GM21576 (cell line): ENCODE data around the gene APLF.
"Not testable (repeated sequence)": the region's sequence is repeated elsewhere in the genome, so short reads cannot be mapped to it uniquely, and the experiment has no call there.

Source experiments
- ATAC-seq: cut with Tn5 transposase; IDR thresholded peaks from one replicate; pipeline ENCODE4 v1.9.1; 2021; ENCODE audit warnings: mild to moderate bottlenecking, moderate library complexity; ENCODE audit not compliant: unreplicated experiment

Gene APLF

DNA sequence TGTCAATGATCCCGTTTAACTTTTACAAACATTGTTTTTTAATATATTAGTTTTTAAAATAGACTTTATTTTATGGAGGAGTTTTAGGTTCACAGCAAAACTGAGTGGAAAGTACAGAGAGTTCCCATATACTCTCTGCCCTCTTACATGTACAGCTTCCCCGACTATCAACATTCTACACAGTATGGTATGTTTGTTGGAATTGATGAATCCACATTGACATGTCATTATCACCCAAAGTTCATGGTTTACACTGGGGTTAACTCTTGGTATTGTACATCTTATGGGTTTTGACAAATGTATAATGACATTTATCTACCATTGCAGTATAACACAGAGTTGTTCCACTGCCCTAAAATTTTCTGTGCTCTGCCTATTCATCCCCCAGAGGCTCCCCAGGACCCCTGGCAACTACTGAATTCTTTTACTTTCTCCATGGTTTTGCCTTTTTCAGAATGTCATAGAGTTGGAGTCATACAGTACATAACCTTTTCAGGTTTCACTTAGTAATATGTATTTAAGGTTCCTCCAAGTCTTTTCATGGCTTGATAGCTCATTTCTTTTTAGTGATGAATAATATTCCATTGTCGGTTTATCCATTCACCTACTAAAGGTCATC lies 5.5 kb downstream of the APLF start:
- ATAC-seq, result no peak

DNA sequence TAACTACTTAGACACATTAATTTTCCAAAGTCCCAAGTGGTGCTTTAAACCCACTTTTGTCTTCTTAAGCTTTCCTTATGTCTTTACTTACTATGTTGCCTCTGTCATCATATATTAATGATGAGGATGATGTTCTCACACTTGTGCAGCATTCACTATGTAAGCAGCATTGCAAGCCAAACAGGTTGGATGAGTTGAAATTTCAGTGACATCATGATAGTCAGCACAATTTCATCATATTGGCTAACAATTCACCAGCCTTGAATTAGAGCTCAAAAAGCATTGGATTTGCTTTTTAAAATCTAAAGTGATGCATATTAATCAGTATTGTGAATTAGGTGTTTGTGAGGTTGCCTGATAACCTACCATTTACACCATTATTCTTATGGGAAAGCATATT lies 7.7 kb downstream of the APLF start:
- ATAC-seq, result no peak

DNA sequence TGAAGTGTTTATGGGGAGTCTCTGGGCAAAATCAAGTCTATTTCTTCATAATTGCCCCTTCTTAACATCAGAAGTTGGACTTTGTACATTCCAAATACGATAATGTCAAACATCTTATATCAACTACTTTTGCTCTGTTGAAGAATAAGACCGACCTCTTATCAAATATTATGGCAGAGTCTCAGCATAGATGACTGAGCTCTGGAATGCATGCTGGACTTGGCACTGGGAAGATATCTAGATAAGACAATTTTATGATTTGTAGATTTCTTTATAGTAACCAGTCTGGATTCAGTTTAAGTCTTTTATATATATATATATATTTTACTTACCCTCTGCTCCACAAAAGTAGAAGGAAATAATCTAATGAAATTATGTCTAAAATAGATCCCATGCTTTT lies 8.2 kb downstream of the APLF start:
- no peak for ATAC-seq

DNA sequence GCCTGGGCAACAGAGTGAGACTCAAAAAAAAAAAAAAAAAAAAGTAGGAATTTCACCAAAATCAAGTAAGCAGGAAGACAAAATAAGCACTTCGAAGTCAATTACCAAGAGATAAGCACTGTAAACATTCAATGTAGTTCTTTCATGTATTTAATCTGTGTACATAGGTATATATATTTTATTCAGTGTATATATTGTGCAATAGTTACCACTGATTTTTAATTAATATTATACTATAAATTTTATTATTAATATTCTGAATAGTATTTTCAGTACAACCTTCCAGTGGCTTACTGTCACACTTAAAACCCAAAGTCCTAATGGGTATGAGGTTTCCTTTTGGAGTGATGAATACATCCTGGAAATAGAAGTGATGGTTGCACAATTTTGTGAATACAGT lies 9.1 kb downstream of the APLF start:
- ATAC-seq, result no peak

DNA sequence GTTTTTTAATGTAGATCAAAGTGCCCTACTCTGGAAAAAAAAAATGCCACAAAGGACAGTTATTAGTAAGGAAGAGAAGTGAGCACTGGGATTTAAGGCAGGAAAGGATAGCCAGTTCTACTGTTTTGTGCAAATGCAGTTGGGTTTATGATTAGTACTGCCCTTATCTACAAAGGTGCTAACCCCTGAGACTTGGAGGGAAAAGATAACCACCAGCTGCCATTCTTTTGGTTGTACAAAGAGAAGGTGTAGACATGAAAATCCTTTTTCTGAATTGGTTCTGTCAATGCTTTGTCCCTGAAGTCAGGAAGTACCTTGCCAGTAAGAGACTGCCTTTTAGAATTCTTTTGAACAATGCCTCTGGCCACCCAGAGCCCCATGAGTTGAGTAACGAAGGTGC lies 11.3 kb downstream of the APLF start:
- ATAC-seq, result no peak

DNA sequence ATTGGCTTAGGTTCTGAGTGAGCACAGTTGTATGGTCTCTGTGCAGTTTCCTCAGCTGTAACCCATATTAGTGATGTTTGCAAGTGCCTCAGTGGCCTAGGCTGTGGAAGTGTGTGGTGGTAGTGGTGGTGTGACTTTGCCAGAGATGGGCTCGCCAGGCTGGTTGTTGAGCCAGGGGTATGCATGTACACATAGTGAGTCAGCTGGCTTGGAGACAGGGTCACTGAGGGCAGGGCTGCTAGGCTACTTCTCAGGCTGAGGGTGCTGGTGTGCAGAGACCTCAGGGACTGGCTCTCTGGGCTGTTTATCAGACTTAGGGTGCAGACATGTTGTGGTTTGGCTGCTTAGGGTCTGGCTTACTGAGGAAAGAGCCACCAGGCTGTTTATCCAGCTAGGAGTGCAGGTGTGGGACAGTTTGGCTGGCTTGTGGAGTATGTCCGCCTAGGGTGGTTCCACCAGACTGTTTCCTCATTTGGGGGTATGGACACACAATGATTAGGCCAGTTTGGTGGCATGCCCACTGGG lies 15.0 kb downstream of the APLF start:
- ATAC-seq, result no peak

DNA sequence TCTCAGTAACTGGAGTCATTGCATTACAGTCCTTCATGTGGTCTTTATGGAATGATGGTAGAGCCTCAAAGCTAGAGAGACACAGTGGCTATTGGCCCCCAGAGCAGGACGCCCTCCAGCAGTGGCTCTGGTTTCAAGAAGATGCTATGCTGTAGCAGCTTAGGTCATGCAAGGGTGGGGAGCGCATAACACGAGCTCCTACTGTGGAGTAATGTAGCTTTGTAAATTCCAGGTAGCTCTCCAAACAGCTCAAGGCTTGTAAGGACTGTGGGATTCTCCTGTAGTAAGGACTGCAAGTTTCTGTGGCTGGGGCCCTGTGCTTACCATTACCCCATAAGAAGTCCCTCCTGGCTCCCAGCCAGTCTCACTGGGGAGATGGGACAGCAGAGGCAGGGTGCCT lies 15.6 kb downstream of the APLF start:
- ATAC-seq, result no peak

DNA sequence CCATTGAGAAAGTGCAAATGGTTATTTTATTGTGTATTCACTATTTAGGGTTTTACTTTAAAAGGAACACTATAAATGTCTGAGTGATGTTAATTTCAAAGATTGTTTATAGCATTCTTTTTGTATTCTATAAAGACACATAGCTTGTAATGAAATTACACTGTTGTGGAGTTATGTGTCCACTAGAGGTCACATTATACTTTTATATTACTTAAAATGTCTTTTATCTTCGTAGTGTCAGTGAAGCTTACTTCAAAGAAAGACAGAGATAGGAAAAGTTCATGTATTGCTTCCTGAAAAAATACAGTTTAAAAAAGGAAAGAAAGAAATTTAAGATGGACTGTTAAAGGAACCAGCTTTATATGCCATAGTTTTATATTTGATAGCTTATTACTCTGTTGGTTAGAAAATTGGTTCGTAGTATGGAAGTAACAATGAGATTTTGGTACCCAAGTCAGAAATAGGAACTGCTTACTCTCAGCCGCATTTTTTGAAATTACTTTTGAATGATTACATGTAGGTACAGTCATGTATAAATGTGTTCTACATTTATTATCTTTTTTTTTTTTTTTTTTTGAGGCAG lies 20.5 kb downstream of the APLF start:
- no peak for ATAC-seq

DNA sequence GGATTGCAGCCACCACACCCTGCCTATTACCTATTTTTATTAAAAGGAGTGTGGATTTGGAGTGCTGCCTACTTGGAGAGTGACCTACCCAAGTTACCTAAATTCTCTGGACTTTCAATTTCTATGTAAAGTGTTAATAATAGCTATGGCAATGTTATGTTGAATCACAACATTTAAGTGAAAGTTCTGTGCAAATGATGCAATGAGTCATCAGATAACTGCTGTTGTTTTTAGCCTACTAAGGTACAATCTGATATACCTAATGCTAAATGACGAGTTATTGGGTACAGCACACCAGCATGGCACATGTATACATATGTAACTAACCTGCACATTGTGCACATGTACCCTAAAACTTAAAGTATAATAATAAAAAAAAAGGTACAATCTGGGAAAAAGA lies 21.2 kb downstream of the APLF start:
- not testable (repeated sequence) for ATAC-seq

DNA sequence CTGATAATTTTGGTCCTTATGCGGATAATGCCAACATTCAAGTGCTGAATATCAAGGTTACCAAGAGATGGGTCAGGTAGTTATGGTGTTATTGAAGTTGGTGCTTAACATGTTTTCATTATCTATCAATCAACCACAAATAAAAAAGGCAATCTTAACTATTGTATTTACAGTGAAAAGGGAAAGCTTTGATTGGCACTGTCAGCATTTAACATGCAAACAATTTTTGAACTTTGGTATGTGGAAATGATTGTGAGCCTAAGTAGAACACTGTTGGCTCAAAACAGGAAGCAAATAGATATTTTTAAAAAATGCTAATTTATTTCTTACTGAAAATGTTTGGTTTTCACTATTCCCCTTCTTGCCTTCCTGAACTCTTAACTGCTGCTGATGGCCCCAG lies 21.9 kb downstream of the APLF start:
- no peak for ATAC-seq

DNA sequence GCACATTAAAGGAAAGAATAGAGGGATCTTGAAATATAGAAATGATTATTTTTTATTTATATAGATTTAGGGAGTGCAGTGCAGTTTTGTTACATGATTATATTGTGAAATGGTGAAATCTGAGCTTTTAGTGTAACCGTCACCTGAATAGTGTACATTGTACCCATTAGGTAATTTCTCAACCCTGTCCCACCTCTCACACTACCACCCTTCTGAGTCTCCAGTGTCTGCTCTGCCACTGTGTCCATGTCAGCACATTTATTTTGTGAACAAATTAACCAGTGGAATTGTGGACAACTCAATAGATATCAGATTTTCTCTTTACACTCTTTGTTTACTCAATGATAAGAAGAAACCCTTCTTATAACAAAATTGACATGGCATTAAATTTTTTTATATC lies 24.2 kb downstream of the APLF start:
- ATAC-seq, result no peak

DNA sequence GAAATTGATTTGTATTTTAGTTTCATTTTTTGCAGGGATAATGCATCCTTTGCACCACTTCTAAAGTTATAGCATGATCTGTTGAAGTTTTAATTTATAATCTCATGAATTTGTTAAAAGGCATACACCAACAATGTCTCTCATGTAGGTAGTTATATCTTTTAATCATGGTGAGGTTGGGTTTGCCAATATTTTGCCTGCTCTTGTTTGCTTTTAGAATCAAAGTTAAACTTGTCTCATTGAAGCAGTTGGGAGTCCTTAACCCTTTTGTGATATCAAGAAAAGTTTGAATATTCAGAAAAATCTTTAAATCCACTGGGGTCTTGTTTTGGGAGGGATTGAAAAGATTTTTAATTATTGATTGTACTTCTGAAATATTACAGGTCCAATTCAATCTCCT lies 31.7 kb downstream of the APLF start:
- no peak for ATAC-seq

DNA sequence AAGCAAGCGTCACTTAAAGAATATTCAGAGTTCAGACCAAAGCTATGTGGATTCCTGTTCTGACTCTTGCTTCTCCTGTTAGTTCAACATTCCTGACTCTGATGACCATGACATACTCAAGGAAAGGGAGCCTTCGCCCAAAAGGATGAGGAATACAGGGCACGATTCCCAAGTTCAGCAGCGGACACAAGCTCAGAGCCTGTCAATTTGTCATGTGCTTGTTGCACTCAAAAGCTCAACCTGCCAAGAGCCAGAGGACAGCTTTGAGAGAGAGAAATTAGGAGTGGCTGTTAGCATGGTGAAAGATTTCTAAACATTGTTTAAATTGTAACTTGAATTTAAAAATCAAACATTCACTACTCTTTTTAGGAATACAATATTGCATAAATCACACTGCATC lies 33.3 kb downstream of the APLF start:
- no peak for ATAC-seq

DNA sequence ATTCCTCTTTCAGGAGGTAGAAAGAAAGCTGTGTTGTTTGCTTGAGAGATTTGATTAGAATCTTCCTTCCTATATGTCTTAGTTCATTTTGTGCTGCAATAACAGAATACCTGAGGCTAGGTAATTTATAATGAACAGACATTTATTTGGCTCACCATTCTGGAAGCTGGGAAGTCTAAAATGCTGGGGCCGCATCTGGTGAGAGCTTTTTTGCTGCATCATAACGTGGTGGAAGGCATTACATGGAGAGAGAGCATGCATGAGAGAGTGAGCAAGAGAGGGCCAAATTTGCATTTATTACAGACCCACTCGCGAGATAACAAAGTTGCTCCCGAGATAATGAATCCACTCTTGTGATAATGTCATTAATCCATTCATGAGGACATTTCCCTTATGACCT lies 34.4 kb downstream of the APLF start:
- ATAC-seq, result no peak

DNA sequence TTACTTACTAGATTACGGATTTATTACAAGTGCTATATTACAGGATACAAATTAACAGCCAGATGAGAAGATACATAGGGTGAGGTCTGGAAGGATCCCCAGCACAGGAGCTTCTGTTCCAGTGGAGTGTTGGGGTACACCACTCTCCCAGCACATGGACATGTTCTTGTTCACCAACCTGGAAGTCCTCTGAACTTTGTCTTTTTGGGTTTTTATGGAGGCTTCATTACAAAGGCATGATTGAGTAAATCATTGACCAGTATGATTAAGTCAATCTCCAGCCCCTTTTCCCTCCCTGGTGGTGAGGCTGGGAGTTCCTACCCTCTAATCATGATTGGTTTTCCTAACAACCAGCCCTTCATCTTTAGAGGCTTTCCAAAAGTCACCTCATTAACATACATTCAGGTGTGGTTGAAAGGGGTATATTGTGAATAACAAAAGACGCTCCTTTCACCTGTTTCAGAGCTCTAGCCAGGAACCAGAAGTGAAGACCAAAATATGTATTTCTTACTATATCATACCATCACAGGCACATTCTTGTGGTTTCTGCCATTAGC lies 38.3 kb downstream of the APLF start:
- ATAC-seq, result no peak

DNA sequence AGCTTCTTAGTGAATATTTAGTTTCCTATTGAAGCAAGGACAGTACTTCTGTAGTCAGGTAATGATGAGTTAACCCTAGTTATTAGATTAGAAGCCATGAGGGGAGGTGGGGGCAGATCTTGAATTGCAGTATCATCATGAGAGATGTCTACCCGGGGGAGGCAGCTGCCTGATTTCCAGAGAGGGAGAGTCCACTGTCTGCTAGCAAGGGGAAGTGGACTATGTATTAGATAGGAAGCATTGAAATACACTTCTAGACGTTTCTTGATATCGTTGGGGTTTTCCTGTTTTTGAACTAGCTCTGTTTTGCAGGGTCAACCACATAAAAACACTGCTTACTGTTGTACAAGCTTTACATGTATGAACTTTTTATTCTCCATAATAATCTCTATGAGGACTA lies 38.8 kb downstream of the APLF start:
- no peak for ATAC-seq

DNA sequence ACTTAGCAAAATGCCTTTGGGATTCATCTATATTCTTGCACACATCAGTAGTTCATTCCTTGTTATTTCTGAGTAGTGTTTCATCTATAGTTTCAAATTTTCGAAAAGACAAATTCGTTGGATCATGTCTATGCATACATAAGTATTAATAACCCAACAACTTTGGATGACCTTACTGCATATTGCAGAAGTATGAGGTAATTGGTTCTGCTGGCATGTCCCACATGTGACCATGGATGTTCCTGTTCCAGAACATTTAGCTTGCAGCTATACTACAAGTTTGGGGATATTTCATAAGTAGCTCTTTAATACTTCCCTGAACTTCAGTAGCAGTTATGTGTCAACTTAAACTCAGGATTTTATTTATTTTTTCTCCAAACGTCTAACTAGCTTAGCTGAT lies 44.9 kb downstream of the APLF start:
- ATAC-seq, result no peak

DNA sequence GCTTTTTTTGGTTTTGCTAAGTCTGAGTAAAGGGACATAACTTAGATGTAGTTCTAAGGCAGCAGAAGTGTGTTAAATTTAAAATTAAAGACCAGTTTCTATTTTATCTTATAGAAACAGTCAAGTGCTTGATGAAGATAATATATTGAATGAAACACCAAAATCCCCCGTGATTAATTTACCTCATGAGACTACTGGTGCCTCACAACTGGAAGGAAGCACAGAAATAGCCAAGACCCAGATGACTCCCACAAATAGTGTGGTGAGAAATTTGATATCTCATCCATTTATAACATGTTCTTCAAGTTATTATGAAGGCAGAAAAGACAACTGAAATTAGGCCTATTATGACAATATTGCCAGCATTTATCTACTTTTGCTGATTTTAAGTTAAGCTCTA lies 45.6 kb downstream of the APLF start:
- ATAC-seq, result no peak

DNA sequence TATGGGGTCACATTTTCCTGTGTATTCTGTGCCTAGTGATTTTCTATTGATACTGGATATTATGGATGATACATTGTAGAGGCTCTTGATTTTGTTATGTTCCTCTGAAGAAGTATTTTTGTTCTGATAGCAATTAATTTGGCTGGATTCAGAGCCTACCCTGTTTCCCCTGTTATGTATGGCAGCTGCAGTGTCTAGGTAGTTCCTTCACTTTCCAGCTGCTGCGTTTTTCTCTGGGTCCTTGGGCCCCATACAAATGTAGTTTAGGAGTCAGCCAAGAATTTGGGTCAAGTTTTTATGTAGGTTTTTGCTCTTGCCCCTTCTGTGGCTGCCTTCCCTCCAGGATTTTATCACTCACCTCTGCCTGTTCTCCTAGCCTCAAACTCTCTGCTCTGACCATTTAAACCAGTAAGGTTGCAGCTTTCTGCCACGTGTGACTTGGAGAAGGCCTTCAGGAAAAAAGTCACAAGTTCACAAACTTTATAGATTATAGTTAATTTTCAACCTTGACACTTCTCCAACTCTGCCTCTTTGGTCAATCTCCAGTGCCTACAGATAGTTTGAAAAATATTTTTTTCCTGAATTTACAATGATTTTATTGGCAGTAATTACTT lies 47.0 kb downstream of the APLF start:
- ATAC-seq, result no peak

DNA sequence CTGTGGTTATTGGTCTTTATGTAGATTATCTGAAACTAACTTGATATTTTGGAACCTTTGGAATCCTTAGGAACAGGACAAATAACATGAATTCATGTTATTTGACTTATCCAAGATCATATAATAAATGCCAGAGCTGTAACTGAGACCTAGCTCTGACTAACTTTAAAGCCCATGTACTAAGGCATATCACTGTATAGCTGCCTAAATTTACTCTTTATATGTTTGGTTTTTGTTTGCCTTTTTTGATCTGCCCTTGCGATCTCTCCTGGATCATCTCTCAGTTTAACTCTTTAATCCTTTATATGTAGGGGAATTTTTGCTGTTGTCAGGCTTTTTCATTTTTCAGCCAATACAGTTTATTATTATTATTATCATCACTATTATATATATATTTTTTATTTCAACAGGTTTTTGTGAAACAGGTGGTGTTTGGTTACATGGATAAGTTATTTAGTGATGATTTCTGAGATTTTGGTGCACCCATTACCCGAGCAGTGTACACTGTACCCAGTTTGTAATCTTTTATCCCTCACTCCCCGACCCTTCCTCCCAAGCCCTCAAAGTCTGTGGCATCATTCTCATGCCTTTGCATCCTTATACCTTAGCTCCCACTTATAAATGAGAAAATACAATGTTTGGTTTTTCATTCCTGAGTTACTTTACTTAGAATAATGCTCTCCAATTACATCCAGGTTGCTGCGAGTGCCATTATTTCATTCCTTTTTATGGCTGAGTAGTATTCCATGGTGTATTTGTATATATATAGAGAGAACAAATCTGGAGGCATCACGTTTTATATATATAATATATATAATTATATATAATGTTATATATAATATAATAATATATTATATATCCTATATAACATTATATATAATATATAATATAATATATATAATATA lies 48.9 kb downstream of the APLF start:
- no peak for ATAC-seq

DNA sequence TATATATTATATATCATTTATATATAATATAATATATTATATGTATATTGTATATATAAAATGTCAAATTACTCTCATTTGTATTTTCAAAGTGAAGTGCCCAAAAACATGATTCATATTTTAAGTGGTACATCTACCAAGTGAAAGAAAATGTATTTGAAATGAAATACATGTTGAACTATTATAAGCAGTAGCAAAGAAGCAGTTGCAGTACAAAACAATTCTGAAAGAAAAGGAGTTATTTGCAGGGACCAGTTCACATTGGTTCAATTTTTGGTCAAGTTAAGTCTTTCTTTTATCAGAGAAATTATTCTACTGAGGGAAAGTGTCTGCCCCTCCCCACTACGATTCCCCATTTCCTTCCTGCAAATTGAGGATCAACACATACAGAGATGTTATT lies 51.9 kb downstream of the APLF start:
- no peak for ATAC-seq
